Nucleus accumbens (tissue), 56 donors: ENCODE results near the gene AKAP12.
"Not testable (repeated sequence)": the region's sequence is repeated elsewhere in the genome, so short reads cannot be mapped to it uniquely, and the experiment has no call there.

ENCODE experiments used
- DNase-seq, 56 donors: peaks; one replicate each; lab custom pipeline; 2025; lab: John Stamatoyannopoulos, UW

The AKAP12 gene

DNA sequence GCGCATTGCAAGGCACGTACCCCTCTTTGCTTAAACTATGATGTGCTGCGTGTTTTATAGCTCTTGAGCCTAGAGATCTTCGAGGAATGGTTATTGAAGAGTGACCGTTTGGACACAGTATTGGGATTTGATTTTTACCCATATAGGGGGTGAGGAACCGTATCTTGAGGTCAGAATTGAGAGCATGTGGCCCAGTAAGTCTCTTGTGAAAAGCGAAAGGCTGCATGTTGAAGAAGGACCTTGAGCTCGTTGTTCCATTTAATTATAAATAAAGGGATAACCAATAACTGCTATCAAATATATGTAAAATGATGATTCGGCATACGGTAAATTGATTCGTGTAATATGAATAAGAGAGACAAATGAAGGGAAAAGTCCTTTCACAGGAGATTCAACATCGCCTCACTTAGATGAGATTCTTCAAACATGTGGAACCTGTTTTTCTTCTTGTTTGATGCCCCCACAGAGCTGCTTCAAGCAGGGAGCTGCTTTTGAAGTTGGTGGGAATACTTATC, 66.6 kb downstream of the AKAP12 start:
- no peak for DNase-seq

DNA sequence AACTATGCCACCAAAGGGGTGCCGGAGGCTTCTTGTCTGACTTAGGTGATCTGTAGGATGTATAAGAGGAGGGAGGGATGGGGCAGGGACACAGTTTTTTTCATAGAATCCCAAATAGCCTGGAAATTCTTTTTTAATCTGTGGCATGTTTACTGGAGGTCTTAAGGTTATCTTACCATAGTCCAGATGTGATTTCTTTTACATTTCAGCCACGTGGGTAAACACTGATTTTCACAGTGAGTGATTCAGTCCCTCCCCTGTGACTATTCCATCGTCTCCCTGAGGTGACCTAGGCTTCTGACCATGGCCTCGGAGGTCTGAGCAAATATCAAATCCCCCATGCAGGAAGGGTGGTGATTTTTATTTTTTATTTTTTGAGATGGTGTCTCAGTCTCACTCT, 67.7 kb downstream of the AKAP12 start:
- DNase-seq: no peak

DNA sequence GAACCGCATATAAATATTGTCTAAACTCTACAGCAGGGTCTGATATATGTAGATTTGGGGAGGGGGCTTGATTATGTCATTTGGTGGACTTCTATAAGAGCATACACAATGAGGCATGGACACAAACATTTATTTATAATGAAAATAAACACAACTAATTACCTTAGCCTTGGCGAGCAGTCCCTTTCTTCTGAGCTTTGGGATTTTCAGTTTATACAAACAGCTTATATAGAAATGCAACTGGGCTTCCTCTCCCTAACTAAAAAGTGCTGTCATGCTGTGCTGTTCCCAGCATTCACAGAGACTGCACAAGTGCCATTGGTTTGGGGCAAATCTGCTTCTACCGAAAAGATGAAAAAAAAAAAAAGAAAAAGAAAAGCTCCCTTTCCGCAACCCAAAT, 69.9 kb downstream of the AKAP12 start:
- no peak for DNase-seq

- DNase-seq: no peak
Measured at GRCh38 chr6:151310279-151310678, 70.5 kb downstream of the AKAP12 start.

GRCh38 chr6:151310852-151311767, 71.3 kb downstream of the AKAP12 start:
- no peak for DNase-seq

DNA sequence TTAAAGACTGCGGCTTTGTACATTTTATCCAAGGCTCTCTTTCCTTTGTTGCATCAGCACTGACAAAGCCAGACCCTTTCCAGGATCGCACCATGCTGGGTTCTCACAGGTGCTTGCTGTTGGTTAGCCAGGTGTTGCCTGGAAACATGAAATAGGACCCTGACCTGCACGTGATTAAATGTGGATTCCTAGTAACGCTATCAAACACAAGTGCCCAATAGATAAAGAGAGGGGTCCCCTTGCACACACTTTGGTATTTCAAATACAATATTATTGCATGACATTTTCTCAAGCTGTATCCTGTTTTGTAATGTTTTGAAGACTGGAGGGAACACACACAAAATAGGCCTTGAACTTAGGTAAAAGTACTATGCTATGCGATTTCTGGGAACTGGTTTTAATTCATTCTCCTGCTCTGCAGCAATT, 73.3 kb downstream of the AKAP12 start:
- no peak for DNase-seq

DNA sequence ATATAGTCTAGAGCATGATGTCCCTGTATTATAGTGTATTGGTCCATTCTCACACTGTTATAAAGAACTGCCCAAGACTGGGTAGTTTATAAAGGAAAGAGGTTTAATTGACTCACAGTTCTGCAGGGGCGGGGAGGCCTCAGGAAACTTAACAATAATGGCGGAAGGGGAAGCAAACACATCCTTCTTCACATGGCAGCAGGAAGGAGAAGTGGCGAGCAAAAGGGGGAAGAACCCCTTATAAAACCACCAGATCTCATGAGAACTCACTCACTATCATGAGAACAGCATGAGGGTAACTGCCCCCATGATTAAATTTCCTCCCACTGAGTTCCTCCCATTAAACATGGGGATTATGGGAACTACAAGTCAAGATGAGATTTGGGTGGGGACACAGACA, 75.9 kb downstream of the AKAP12 start:
- not testable (repeated sequence) for DNase-seq

GRCh38 chr6:151317103-151317994, 77.6 kb downstream of the AKAP12 start:
- DNase-seq: no peak

GRCh38 chr6:151317995-151318365, 78.2 kb downstream of the AKAP12 start:
- no peak for DNase-seq

GRCh38 chr6:151320140-151320539, 80.4 kb downstream of the AKAP12 start:
- no peak for DNase-seq

GRCh38 chr6:151321438-151321837, 81.7 kb downstream of the AKAP12 start:
- no peak for DNase-seq

- DNase-seq: no peak
Measured at GRCh38 chr6:151322570-151322969, 82.8 kb downstream of the AKAP12 start.

- peak in 53 of 56 donors; percentile 2 to 83 (median 64) for DNase-seq
Measured at GRCh38 chr6:151323791-151324487, 84.2 kb downstream of the AKAP12 start.

GRCh38 chr6:151324488-151324825, 84.7 kb downstream of the AKAP12 start:
- DNase-seq: no peak

- peak in 20 of 56 donors; percentile 3 to 55 (median 14) for DNase-seq
Measured at GRCh38 chr6:151325075-151326050, 85.6 kb downstream of the AKAP12 start.

DNA sequence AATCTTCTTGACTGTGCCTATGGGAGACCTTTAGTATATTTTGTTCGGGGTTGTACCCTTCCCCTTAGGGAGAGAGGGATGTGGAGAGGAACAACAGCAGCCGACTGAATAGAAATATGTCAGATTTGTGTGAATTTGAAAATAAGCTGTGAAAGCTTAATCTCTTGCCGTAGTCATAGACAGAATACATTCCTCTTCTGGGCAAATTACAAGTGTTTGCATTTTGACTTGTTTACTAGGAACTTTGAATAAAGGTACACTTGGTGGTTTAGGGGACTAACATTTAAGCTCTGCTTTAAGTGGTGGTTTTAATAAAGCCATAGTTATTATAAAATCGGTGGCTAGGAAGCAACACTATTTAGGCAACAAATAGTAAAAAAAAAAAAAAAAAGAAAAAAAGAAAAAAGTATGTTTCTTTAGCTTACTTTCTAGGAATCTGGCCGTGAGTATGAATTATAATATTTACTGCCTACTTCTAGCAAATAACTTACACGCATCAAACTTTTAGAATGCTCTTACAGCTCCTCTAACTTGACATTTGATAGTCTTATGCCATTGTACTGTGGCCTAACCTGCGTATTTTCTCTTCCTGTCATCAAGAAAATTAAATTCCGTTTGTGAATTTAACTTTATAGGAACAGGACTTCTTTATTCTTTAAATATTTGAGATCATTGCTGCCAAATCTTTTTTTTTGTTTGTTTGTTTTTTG, 86.5 kb downstream of the AKAP12 start:
- DNase-seq: no peak

GRCh38 chr6:151327101-151327500, 87.3 kb downstream of the AKAP12 start:
- DNase-seq: no peak

- no peak for DNase-seq
Measured at GRCh38 chr6:151330130-151330696, 90.4 kb downstream of the AKAP12 start.
